ENCODE data around the gene ZNF749. TPM values are rescaled to one million over a fixed set of nuclear protein-coding genes. Genes with fewer than 3 reads are reported as not detected.

ZNF749 gene
- total RNA-seq (2012; rRNA removed) = 8.1 and 9.9 TPM in 2 replicates
- polyA plus RNA-seq (2012; rRNA removed) = 7.0 and 7.9 TPM in 2 replicates
- 8.1 and 17.4 TPM in 2 replicates for polyA plus RNA-seq (2012; cell fraction: cytosol; rRNA removed)
- polyA plus RNA-seq (2012; cell fraction: nucleus; rRNA removed; ENCODE audit: low replicate concordance) = 3.1 and 5.9 TPM in 2 replicates
- percentile 71 among the genes with signal in this experiment for Bru-seq, nascent RNA
- percentile 79 among the genes with signal in this experiment for BruChase-seq, experiment 1, labeled RNA remaining after a 6-hour chase
- percentile 86 among the genes with signal in this experiment for BruChase-seq, experiment 2, labeled RNA remaining after a 2-hour chase
- long read RNA-seq, partial matches to known transcripts = 0 of 3 reads
- long read RNA-seq, other reads (novel, unspliced or antisense) = 3 of 3 reads

DNA sequence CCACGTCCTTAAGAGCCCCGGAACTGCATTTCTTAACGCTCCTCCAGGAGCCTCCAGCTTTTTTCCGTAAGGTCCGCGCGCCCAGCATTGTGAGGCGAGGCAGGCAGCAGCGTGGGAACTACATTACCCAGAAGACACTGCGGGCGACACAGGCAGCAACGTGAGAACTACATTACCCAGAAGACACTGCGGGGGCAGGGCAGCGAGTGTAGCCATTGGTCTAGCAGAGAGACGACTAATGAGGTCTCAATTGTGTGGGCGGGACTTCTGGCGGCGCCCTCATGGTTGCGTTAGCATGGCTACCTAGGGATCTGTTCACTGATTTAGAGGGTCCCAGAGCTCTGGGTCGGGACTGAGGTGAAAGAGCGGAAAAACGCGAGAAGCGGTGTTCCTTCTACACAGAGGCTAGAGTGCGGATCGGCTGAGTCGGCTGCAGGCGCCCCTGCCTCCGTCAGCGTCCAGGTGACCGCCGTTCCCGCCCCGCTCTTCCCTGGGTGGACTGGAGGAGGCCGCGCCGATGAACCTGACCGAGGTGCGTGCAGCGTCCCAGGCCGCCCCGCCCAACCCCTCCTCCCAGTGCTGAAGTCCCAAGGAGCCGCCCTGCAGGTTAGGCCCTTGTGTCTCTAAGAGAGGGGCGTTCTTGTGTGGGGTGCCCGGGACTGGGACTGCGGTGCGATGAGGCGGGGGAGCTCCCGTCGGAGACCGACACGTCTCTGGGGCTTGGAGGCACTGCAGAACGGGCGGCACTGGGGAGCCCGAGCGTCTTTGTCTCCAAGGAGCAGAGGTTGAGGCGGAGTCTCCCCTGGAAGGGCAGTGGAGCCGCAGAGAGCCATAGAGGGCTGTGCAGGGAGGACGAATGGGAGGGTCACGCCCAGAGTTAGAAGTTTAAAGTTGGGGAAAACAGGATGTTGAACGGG, at the start of gene ZNF749:
Gene ZNF749 (plus strand): TSS at position 264 of the 917 bp plus-strand sequence. CDS start 254 bp downstream, at position 518.
- Histone ChIP-seq H3K4me2 (ENCODE audit: low read depth, low read length) (peak within 1 kb of the TSS; percentile 93), H3K9ac (ENCODE audit: low read depth, low read length) (peak within 1 kb of the TSS; percentile 75), H4K5ac (ENCODE audit: low read depth, low read length) (peak within 1 kb of the TSS; percentile 66), H2AFZ (replicated peaks; ENCODE audit: low read length, poor library complexity) (peak within 1 kb of the TSS; percentile 98), H3K9me3 (ENCODE audit: control insufficient read depth, insufficient read depth, low read length) (no peaks in the 10 kb centered on the region), H3K4ac (ENCODE audit: low read depth, low read length) (peak within 1 kb of the TSS; percentile 65; the same call in 1 of the 2 replicates), H3K4me3 (ENCODE audit: insufficient read depth, low read depth, low read length) (peak within 1 kb of the TSS; percentile 80), H2AK5ac (ENCODE audit: low read depth, low read length) (peak within 1 kb of the TSS; percentile 62), H4K91ac (ENCODE audit: insufficient read depth, low read depth, low read length) (peak within 1 kb of the TSS; percentile 19), H3K18ac (ENCODE audit: low read depth, low read length) (peak within 1 kb of the TSS; percentile 5; the same call in 1 of the 2 replicates), H3K4me1 (ENCODE audit: control insufficient read depth, insufficient read depth, low read length) (peaks cover 2% of the 10 kb centered on the region; the same call in 1 of the 2 replicates), H2BK5ac (ENCODE audit: low read depth, low read length, poor library complexity, severe bottlenecking) (peak within 1 kb of the TSS; percentile 60), H4K8ac (ENCODE audit: low read depth in 2 of 2, low read length in 2 of 2) (peak within 1 kb of the TSS; percentile 90 to 93), H3K9me1 (ENCODE audit: insufficient read depth, low read length) (0 out of 2 replicates have a peak, but pooled peaks cover 7% of the 10 kb centered on the region), H2BK120ac (ENCODE audit: low read depth, low read length) (peak within 1 kb of the TSS; percentile 43; the same call in 1 of the 2 replicates), H3K36me3 (ENCODE audit: control insufficient read depth, insufficient read depth, low read length) (peaks cover 4% of the 10 kb centered on the region; the same call in 1 of the 2 replicates), H4K20me1 (ENCODE audit: insufficient read depth, low read length) (no peaks in the 10 kb centered on the region), H3K27ac (ENCODE audit: insufficient read depth, low read length) (peak within 1 kb of the TSS; percentile 62), H3K56ac (ENCODE audit: extremely low read depth, insufficient read depth, low read length) (peak within 1 kb of the TSS; percentile 82), H2AK9ac (replicated peaks; ENCODE audit: low read depth, low read length, poor library complexity) (peak within 1 kb of the TSS; percentile 71), H2BK15ac (ENCODE audit: low read depth, low read length) (peak within 1 kb of the TSS; percentile 6; the same call in 1 of the 3 replicates), H2BK20ac (ENCODE audit: low read depth, low read length) (no peak within 1 kb of the TSS), H3K14ac (replicated peaks; ENCODE audit: low read depth, low read length) (peak within 1 kb of the TSS; percentile 82), H3K79me1 (ENCODE audit: low read depth in 1 of 2, low read length in 2 of 2) (peaks cover 12 to 45% of the 10 kb centered on the region in 2 experiments; a peak in 3 of 4 replicates), H3K27me3 (ENCODE audit: control insufficient read depth, insufficient read depth, low read length) (no peaks in the 10 kb centered on the region), H3K23ac (ENCODE audit: low read depth, low read length) (peak within 1 kb of the TSS; percentile 77)
- ChIA-PET POLR2A (ENCODE audit: unreplicated experiment) (no interaction called here), CTCF (interaction anchor here (0.7 kb wide), 1 partner anchor 322 kb away, joined by 3 read pairs; no protein-coding TSS in a partner anchor)
- dilution Hi-C loops (cut with HindIII; ENCODE audit: low sequenced_read_pairs, unreplicated experiment) (no loop called here), in situ Hi-C loops (cut with MboI; ENCODE audit: low sequenced_read_pairs) (no loop called here), intact Hi-C loops (cut with micrococcal nuclease) (no loop called here)
- no TSS peak for BruUV-seq (replicated peaks)
- TF ChIP-seq RFX5 (IDR thresholded peaks at IDR 0.05; ENCODE audit: low read depth, low read length) (no peak), MXI1 (IDR thresholded peaks at IDR 0.05; ENCODE audit: borderline replicate concordance, low read depth, low read length) (peak; percentile 95; the same call in 1 of the 2 replicates), RCOR1 (IDR thresholded peaks at IDR 0.05; ENCODE audit: insufficient replicate concordance, low read length) (no peak), MAZ (IDR thresholded peaks at IDR 0.05; ENCODE audit: borderline replicate concordance, low read depth, low read length) (no peak), NFE2L2 (IDR thresholded peaks at IDR 0.05; ENCODE audit: low read depth, low read length) (no peak), CHD1 (IDR thresholded peaks at IDR 0.05; ENCODE audit: low read depth, low read length) (no peak), BHLHE40 (IDR thresholded peaks at IDR 0.05; ENCODE audit: low read depth, low read length) (no peak), SMC3 (IDR thresholded peaks at IDR 0.05; ENCODE audit: low read depth, low read length) (no peak), POLR2A (IDR thresholded peaks at IDR 0.05; ENCODE audit: low read depth, low read length) (peak; percentile 57; the same call in 1 of the 2 replicates), CEBPB (IDR thresholded peaks at IDR 0.05; ENCODE audit: low read depth, low read length) (peak; percentile 64), RAD21 (IDR thresholded peaks at IDR 0.05; ENCODE audit: low read length) (no peak)
- TF ChIP-seq, protein P1, sequence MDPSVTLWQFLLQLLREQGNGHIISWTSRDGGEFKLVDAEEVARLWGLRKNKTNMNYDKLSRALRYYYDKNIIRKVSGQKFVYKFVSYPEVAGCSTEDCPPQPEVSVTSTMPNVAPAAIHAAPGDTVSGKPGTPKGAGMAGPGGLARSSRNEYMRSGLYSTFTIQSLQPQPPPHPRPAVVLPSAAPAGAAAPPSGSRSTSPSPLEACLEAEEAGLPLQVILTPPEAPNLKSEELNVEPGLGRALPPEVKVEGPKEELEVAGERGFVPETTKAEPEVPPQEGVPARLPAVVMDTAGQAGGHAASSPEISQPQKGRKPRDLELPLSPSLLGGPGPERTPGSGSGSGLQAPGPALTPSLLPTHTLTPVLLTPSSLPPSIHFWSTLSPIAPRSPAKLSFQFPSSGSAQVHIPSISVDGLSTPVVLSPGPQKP (IDR thresholded peaks at IDR 0.05; ENCODE audit: borderline replicate concordance, low read depth, low read length) = no peak
- TF ChIP-seq, protein P2, sequence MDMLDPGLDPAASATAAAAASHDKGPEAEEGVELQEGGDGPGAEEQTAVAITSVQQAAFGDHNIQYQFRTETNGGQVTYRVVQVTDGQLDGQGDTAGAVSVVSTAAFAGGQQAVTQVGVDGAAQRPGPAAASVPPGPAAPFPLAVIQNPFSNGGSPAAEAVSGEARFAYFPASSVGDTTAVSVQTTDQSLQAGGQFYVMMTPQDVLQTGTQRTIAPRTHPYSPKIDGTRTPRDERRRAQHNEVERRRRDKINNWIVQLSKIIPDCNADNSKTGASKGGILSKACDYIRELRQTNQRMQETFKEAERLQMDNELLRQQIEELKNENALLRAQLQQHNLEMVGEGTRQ (IDR thresholded peaks at IDR 0.05; ENCODE audit: low read depth, low read length) = peak; percentile 21; the same call in 1 of the 2 replicates
- 0% methylated on average over 12 of the region's 61 CpGs; no CpG with 5 or more reads in 1 of the 2 experiments for WGBS, 2 experiments (ENCODE audit: extremely low coverage in 2 of 2, insufficient read length in 1 of 2)
- DNase-seq = peak; percentile 97
- peak; percentile 97 for ATAC-seq (ENCODE audit: low read depth)

Data from IMR-90 (cell line).